IPS DF 19.7 (cell line): ENCODE results near the gene NAGK.
A peak's percentile ranks its signal among the peaks of the same experiment; 100 is the strongest.
"Not testable (repeated sequence)": the region's sequence is repeated elsewhere in the genome, so short reads cannot be mapped to it uniquely, and the experiment has no call there.

Experiments used
- DNase-seq: peaks from one replicate; pipeline ENCODE4 v3.0.0-alpha.2; 2013; ENCODE audit warnings: low read depth, low spot score

NAGK gene

GRCh38 chr2:71069376-71069775, 928 bp downstream of the NAGK start:
- DNase-seq: no peak

GRCh38 chr2:71070294-71071093, 2.0 kb downstream of the NAGK start:
- DNase-seq: peak; percentile 30

GRCh38 chr2:71071681-71072398, 3.4 kb downstream of the NAGK start:
- DNase-seq: no peak

GRCh38 chr2:71072492-71072891, 4.0 kb downstream of the NAGK start:
- DNase-seq: no peak

GRCh38 chr2:71073475-71073874, 5.0 kb downstream of the NAGK start:
- DNase-seq: no peak

- DNase-seq: no peak
Observed at GRCh38 chr2:71074893-71075395, 6.5 kb downstream of the NAGK start.

GRCh38 chr2:71078624-71079023, 10.2 kb downstream of the NAGK start:
- DNase-seq: no peak

- no peak for DNase-seq
Observed at GRCh38 chr2:71082402-71083252, 14.2 kb downstream of the NAGK start.

- DNase-seq: not testable (repeated sequence)
Observed at GRCh38 chr2:71083297-71083696, 14.8 kb downstream of the NAGK start.

- DNase-seq: not testable (repeated sequence)
Observed at GRCh38 chr2:71083752-71084312, 15.4 kb downstream of the NAGK start.

GRCh38 chr2:71085325-71086003, 17.0 kb downstream of the NAGK start:
- not testable (repeated sequence) for DNase-seq

GRCh38 chr2:71089475-71089874, 21.0 kb downstream of the NAGK start:
- not testable (repeated sequence) for DNase-seq

GRCh38 chr2:71091808-71092207, 23.4 kb downstream of the NAGK start:
- not testable (repeated sequence) for DNase-seq

GRCh38 chr2:71092491-71093260, 24.2 kb downstream of the NAGK start:
- not testable (repeated sequence) for DNase-seq

GRCh38 chr2:71100195-71100964, 31.9 kb downstream of the NAGK start:
- no peak for DNase-seq

GRCh38 chr2:71101656-71102055, 33.2 kb downstream of the NAGK start:
- DNase-seq: no peak

- DNase-seq: peak; percentile 50
Observed at GRCh38 chr2:71102981-71103681, 34.7 kb downstream of the NAGK start.

GRCh38 chr2:71103809-71104208, 35.4 kb downstream of the NAGK start:
- DNase-seq: no peak

GRCh38 chr2:71106463-71106862, 38.0 kb downstream of the NAGK start:
- DNase-seq: not testable (repeated sequence)
